Esophagus muscularis mucosa (tissue), 4 donors: ENCODE results near the gene SLC27A1.

Experiments
- CTCF ChIP-seq, 3 experiments: fragments of 200-600 bp in 2 of 3; fragments of 450-650 bp in 1 of 3; sonication (generic) in 2 of 3; IDR thresholded peaks; one replicate each; pipeline ENCODE4 v1.5.1; 2017 to 2019; ENCODE audit warnings: antibody characterized with exemption in 3 of 3, mild to moderate bottlenecking in 2 of 3, moderate library complexity in 1 of 3
- EP300 ChIP-seq: sonication (generic); formaldehyde crosslinking; IDR thresholded peaks from one replicate; pipeline ENCODE4 v1.6.1; 2017; ENCODE audit warnings: antibody characterized with exemption
- POLR2A ChIP-seq: fragments of 450-650 bp; IDR thresholded peaks from one replicate; pipeline ENCODE4 v1.6.1; 2017; ENCODE audit warnings: antibody characterized with exemption, moderate library complexity, mild to moderate bottlenecking, low read depth

- TF ChIP-seq CTCF (IDR thresholded peaks at IDR 0.05) (no peak), EP300 (no peak), POLR2A (no peak)
These were observed 18.5 kb downstream of the SLC27A1 start for GRCh38 chr19:17488593-17489391.
